GM23338 (cell line): ENCODE results near the gene AIMP1.

ENCODE experiments used
- CREB1 ChIP-seq: fragments of 250-450 bp; sonication (Bioruptor Pico); IDR thresholded peaks from 2 replicates; pipeline ENCODE4 v1.5.0; 2020; ENCODE audit warnings: low read depth, mild to moderate bottlenecking, moderate library complexity
- CTCF ChIP-seq, 2 experiments: fragments of 200-600 bp in 1 of 2; sonication (generic) in 1 of 2; conservative IDR thresholded peaks; 2 replicates each; pipeline versions ENCODE4 v1.5.1 to v1.6.1; 2016 to 2017; ENCODE audit warnings: antibody characterized with exemption in 2 of 2, low read depth in 2 of 2, mild to moderate bottlenecking in 2 of 2, moderate library complexity in 1 of 2
- EZH2 ChIP-seq: fragments of 200-600 bp; sonication (generic); IDR thresholded peaks from one replicate; pipeline ENCODE4 v1.8.0; 2017; ENCODE audit warnings: antibody characterized with exemption, mild to moderate bottlenecking, low read depth; ENCODE audit not compliant: unreplicated experiment
- EZH2phosphoT487 ChIP-seq: fragments of 200-600 bp; sonication (generic); IDR thresholded peaks from one replicate; pipeline ENCODE4 v1.8.1; 2018; ENCODE audit warnings: antibody characterized with exemption; ENCODE audit not compliant: unreplicated experiment
- JUNB ChIP-seq: IDR thresholded peaks from one replicate; pipeline ENCODE4 v1.6.1; 2016; ENCODE audit warnings: antibody characterized with exemption; ENCODE audit not compliant: unreplicated experiment
- NANOG ChIP-seq: IDR thresholded peaks from 2 replicates; pipeline ENCODE4 v1.6.1; 2016; ENCODE audit warnings: antibody characterized with exemption, borderline replicate concordance
- POLR2AphosphoS5 ChIP-seq: IDR thresholded peaks from 2 replicates; pipeline ENCODE4 v1.6.1; 2016; ENCODE audit warnings: antibody characterized with exemption, low read depth
- STAT1 ChIP-seq: IDR thresholded peaks from one replicate; pipeline ENCODE4 v1.6.1; 2016; ENCODE audit warnings: antibody characterized with exemption; ENCODE audit not compliant: unreplicated experiment
- TF ChIP-seq, protein P1 (sequence below): IDR thresholded peaks from one replicate; pipeline ENCODE4 v1.6.1; 2018; ENCODE audit warnings: antibody characterized with exemption; ENCODE audit not compliant: unreplicated experiment
- TF ChIP-seq, protein P2 (sequence below): IDR thresholded peaks from 2 replicates; pipeline ENCODE4 v1.6.1; 2016; ENCODE audit warnings: antibody characterized with exemption

DNA sequence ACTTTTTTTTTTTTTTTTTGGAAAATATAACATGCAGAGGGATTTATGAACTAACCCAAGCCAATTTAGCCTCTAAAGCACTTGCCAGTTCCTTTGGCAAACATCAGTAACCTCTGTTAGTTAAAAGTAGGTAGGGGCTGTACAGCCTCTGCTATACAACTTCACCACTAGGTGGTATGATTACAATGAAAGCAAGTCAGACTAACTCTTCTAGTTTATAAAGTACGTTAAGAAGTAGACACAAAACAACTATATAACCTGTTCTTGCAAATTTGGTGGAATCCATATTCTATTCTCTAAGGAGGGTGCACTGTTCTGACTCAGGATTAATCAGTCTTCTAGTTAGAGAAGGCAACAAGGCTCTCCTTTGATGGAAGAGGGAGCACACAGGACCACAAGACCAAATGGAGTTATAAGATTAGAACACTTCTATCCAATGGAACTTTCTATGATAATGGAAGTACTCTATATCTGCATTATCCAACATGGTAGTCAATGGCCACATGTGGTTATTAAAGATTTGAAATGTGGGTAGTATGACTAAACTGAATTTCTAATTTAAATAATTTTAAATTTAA, 12.8 kb downstream of the AIMP1 start:
- TF ChIP-seq CTCF (conservative IDR thresholded peaks at IDR 0.05; ENCODE audit: low read depth in 2 of 2) (peak; percentile 59 to 79), POLR2AphosphoS5 (no peak), EZH2 (no peak), CREB1 (CRISPR knock-in tag) (no peak), STAT1 (no peak), EZH2phosphoT487 (no peak), JUNB (no peak), NANOG (no peak)
- TF ChIP-seq, protein P1, sequence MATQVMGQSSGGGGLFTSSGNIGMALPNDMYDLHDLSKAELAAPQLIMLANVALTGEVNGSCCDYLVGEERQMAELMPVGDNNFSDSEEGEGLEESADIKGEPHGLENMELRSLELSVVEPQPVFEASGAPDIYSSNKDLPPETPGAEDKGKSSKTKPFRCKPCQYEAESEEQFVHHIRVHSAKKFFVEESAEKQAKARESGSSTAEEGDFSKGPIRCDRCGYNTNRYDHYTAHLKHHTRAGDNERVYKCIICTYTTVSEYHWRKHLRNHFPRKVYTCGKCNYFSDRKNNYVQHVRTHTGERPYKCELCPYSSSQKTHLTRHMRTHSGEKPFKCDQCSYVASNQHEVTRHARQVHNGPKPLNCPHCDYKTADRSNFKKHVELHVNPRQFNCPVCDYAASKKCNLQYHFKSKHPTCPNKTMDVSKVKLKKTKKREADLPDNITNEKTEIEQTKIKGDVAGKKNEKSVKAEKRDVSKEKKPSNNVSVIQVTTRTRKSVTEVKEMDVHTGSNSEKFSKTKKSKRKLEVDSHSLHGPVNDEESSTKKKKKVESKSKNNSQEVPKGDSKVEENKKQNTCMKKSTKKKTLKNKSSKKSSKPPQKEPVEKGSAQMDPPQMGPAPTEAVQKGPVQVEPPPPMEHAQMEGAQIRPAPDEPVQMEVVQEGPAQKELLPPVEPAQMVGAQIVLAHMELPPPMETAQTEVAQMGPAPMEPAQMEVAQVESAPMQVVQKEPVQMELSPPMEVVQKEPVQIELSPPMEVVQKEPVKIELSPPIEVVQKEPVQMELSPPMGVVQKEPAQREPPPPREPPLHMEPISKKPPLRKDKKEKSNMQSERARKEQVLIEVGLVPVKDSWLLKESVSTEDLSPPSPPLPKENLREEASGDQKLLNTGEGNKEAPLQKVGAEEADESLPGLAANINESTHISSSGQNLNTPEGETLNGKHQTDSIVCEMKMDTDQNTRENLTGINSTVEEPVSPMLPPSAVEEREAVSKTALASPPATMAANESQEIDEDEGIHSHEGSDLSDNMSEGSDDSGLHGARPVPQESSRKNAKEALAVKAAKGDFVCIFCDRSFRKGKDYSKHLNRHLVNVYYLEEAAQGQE: no peak
- TF ChIP-seq, protein P2, sequence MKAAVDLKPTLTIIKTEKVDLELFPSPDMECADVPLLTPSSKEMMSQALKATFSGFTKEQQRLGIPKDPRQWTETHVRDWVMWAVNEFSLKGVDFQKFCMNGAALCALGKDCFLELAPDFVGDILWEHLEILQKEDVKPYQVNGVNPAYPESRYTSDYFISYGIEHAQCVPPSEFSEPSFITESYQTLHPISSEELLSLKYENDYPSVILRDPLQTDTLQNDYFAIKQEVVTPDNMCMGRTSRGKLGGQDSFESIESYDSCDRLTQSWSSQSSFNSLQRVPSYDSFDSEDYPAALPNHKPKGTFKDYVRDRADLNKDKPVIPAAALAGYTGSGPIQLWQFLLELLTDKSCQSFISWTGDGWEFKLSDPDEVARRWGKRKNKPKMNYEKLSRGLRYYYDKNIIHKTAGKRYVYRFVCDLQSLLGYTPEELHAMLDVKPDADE: no peak
